H1 (cell line): ENCODE results near the gene FMN2. TPM values are rescaled to one million over a fixed set of nuclear protein-coding genes. Genes with fewer than 3 reads are reported as not detected.

Experiments
- JUND ChIP-seq: IDR thresholded peaks from 2 replicates; pipeline ENCODE4 v1.6.1; 2011; ENCODE audit warnings: mild to moderate bottlenecking, improper control_type of control experiment, low read length
- NRF1 ChIP-seq: IDR thresholded peaks from 2 replicates; pipeline ENCODE4 v1.6.1; 2011; ENCODE audit warnings: mild to moderate bottlenecking, low read depth, low read length, improper control_type of control experiment
- PHF8 ChIP-seq: fragments of 200-600 bp; sonication (generic); conservative IDR thresholded peaks from 2 replicates; pipeline ENCODE4 v1.7.1; 2012; ENCODE audit warnings: low read depth, mild to moderate bottlenecking, inconsistent platforms, low read length, moderate library complexity
- SUZ12 ChIP-seq: fragments of 200-600 bp; sonication (generic); IDR thresholded peaks from 2 replicates; pipeline ENCODE4 v1.6.1; 2012; ENCODE audit warnings: mild to moderate bottlenecking, inconsistent platforms, low read length, moderate library complexity, mixed read lengths
- polyA plus RNA-seq, 7 experiments: library from polyadenylated mRNA; depleted of rRNA in 3 of 7; stranded (reverse) in 5 of 7; unstranded in 2 of 7; fragments of >200 nt in 5 of 7; fragments of 200-250 nt in 2 of 7; gene quantifications; 1 replicate in 5 of 7; 2 replicates in 1 of 7; 4 replicates in 1 of 7; pipeline versions ENCODE4 v1.2.1 to v1.2.3, GENCODE V29; 2011 to 2013; ENCODE audit warnings: missing spikeins in 2 of 7, mixed read lengths in 2 of 7
- total RNA-seq: library from RNA; stranded (reverse); fragmentation: NEBNext Ultra II Directional; extraction: Animal tissue kit (Norgen Biotek cat#: 25700); gene quantifications from 2 replicates; pipeline ENCODE4 v1.2.1, GENCODE V29; 2021
- TF ChIP-seq, protein P1 (sequence below): fragments of 300-600 bp; sonication (generic); IDR thresholded peaks from 2 replicates; pipeline ENCODE4 v1.7.1; 2012; ENCODE audit warnings: low read length, moderate library complexity, mild to moderate bottlenecking, inconsistent platforms; ENCODE audit not compliant: insufficient replicate concordance

The FMN2 gene
- total and polyA plus RNA-seq, 2 of the 8 experiments (the other 6 are each of a cell fraction or from before 2014, with no cell fraction given): 0.83 to 2.0 TPM

DNA sequence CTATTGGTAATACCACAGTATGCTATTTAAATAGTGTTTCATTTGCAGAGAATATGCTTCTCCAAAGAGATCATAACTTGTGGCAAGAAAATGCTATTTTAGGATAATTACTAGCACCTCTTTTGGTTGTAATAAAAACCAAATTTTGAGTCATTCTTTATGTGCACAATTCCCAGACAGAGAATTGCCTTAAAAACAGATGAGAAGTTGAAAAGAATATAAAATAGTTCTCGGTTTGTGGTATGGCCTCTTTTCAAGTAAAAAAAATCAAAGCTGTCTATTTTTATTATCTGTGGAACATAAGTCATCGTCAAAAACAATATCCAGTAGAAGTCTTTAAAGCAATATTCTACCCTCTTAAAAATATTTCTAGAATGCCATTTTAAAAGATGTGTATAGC is 334.4 kb downstream of the FMN2 start (continued):
- TF ChIP-seq, protein P1, sequence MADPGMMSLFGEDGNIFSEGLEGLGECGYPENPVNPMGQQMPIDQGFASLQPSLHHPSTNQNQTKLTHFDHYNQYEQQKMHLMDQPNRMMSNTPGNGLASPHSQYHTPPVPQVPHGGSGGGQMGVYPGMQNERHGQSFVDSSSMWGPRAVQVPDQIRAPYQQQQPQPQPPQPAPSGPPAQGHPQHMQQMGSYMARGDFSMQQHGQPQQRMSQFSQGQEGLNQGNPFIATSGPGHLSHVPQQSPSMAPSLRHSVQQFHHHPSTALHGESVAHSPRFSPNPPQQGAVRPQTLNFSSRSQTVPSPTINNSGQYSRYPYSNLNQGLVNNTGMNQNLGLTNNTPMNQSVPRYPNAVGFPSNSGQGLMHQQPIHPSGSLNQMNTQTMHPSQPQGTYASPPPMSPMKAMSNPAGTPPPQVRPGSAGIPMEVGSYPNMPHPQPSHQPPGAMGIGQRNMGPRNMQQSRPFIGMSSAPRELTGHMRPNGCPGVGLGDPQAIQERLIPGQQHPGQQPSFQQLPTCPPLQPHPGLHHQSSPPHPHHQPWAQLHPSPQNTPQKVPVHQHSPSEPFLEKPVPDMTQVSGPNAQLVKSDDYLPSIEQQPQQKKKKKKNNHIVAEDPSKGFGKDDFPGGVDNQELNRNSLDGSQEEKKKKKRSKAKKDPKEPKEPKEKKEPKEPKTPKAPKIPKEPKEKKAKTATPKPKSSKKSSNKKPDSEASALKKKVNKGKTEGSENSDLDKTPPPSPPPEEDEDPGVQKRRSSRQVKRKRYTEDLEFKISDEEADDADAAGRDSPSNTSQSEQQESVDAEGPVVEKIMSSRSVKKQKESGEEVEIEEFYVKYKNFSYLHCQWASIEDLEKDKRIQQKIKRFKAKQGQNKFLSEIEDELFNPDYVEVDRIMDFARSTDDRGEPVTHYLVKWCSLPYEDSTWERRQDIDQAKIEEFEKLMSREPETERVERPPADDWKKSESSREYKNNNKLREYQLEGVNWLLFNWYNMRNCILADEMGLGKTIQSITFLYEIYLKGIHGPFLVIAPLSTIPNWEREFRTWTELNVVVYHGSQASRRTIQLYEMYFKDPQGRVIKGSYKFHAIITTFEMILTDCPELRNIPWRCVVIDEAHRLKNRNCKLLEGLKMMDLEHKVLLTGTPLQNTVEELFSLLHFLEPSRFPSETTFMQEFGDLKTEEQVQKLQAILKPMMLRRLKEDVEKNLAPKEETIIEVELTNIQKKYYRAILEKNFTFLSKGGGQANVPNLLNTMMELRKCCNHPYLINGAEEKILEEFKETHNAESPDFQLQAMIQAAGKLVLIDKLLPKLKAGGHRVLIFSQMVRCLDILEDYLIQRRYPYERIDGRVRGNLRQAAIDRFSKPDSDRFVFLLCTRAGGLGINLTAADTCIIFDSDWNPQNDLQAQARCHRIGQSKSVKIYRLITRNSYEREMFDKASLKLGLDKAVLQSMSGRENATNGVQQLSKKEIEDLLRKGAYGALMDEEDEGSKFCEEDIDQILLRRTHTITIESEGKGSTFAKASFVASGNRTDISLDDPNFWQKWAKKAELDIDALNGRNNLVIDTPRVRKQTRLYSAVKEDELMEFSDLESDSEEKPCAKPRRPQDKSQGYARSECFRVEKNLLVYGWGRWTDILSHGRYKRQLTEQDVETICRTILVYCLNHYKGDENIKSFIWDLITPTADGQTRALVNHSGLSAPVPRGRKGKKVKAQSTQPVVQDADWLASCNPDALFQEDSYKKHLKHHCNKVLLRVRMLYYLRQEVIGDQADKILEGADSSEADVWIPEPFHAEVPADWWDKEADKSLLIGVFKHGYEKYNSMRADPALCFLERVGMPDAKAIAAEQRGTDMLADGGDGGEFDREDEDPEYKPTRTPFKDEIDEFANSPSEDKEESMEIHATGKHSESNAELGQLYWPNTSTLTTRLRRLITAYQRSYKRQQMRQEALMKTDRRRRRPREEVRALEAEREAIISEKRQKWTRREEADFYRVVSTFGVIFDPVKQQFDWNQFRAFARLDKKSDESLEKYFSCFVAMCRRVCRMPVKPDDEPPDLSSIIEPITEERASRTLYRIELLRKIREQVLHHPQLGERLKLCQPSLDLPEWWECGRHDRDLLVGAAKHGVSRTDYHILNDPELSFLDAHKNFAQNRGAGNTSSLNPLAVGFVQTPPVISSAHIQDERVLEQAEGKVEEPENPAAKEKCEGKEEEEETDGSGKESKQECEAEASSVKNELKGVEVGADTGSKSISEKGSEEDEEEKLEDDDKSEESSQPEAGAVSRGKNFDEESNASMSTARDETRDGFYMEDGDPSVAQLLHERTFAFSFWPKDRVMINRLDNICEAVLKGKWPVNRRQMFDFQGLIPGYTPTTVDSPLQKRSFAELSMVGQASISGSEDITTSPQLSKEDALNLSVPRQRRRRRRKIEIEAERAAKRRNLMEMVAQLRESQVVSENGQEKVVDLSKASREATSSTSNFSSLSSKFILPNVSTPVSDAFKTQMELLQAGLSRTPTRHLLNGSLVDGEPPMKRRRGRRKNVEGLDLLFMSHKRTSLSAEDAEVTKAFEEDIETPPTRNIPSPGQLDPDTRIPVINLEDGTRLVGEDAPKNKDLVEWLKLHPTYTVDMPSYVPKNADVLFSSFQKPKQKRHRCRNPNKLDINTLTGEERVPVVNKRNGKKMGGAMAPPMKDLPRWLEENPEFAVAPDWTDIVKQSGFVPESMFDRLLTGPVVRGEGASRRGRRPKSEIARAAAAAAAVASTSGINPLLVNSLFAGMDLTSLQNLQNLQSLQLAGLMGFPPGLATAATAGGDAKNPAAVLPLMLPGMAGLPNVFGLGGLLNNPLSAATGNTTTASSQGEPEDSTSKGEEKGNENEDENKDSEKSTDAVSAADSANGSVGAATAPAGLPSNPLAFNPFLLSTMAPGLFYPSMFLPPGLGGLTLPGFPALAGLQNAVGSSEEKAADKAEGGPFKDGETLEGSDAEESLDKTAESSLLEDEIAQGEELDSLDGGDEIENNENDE: no peak
- no peak for TF ChIP-seq SUZ12
- TF ChIP-seq NRF1: no peak
- no peak for TF ChIP-seq JUND
- TF ChIP-seq PHF8: no peak
